ENCODE measurements around the gene NYAP1.
"Not testable (repeated sequence)": the region's sequence is repeated elsewhere in the genome, so short reads cannot be mapped to it uniquely, and the experiment has no call there.

Gene NYAP1

DNA sequence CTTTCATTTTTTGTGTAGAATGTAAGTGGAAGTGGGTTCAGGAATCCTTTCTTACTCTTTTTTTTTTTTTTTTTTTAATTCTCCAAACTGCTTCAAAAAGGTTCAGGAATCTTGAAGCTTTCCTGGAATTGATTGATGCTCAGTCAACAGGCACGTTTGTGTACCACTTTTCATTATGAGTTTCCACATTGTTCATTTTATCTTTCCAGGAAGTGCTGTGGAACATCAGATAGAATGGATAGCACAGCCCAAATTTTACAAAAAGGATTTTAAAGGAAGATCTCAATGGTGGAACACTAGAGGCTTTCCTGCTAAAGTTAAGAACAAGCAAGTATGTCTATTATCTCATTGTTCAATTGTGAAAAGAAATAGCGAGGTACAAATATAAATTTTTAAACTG is 45.6 kb upstream of the NYAP1 start:
- H3K27ac ChIP-seq (ENCODE audit: poor library complexity, severe bottlenecking) = no peak overlapping the region
- H3K36me3 ChIP-seq (ENCODE audit: low read depth) = peaks cover 21% of the 10 kb centered on the region
- no peak overlapping the region for H3K4me3 ChIP-seq (ENCODE audit: severe bottlenecking)
- ATAC-seq (ENCODE audit: low read depth) (no peak), DNase-seq (ENCODE audit: low spot score) (no peak)
- H3K4me1 ChIP-seq (ENCODE audit: insufficient read depth, poor library complexity, severe bottlenecking) = peaks cover 3% of the 10 kb centered on the region
- H3K27me3 ChIP-seq (ENCODE audit: insufficient read depth, poor library complexity, severe bottlenecking) = no peaks in the 10 kb centered on the region
- H3K9me3 ChIP-seq (ENCODE audit: severe bottlenecking) = no peaks in the 10 kb centered on the region
- TF ChIP-seq, protein P1, sequence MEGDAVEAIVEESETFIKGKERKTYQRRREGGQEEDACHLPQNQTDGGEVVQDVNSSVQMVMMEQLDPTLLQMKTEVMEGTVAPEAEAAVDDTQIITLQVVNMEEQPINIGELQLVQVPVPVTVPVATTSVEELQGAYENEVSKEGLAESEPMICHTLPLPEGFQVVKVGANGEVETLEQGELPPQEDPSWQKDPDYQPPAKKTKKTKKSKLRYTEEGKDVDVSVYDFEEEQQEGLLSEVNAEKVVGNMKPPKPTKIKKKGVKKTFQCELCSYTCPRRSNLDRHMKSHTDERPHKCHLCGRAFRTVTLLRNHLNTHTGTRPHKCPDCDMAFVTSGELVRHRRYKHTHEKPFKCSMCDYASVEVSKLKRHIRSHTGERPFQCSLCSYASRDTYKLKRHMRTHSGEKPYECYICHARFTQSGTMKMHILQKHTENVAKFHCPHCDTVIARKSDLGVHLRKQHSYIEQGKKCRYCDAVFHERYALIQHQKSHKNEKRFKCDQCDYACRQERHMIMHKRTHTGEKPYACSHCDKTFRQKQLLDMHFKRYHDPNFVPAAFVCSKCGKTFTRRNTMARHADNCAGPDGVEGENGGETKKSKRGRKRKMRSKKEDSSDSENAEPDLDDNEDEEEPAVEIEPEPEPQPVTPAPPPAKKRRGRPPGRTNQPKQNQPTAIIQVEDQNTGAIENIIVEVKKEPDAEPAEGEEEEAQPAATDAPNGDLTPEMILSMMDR (IDR thresholded peaks at IDR 0.05; ENCODE audit: poor library complexity, severe bottlenecking) = no peak

- DNase-seq (ENCODE audit: low spot score); H3K27ac ChIP-seq (ENCODE audit: poor library complexity, severe bottlenecking); ATAC-seq (ENCODE audit: low read depth); H3K9me3 ChIP-seq (ENCODE audit: severe bottlenecking); H3K27me3 ChIP-seq (ENCODE audit: insufficient read depth, poor library complexity, severe bottlenecking); H3K4me1 ChIP-seq (ENCODE audit: insufficient read depth, poor library complexity, severe bottlenecking); H3K4me3 ChIP-seq (ENCODE audit: severe bottlenecking): not testable (repeated sequence)
- peaks cover 16% of the 10 kb centered on the region for H3K36me3 ChIP-seq (ENCODE audit: low read depth)
Measured at GRCh38 chr7:100438731-100439130, 45.0 kb upstream of the NYAP1 start.

GRCh38 chr7:100439244-100439643 is 44.5 kb upstream of the NYAP1 start:
- H3K27ac ChIP-seq (ENCODE audit: poor library complexity, severe bottlenecking); ATAC-seq (ENCODE audit: low read depth); H3K4me3 ChIP-seq (ENCODE audit: severe bottlenecking); H3K4me1 ChIP-seq (ENCODE audit: insufficient read depth, poor library complexity, severe bottlenecking); H3K27me3 ChIP-seq (ENCODE audit: insufficient read depth, poor library complexity, severe bottlenecking); DNase-seq (ENCODE audit: low spot score); H3K9me3 ChIP-seq (ENCODE audit: severe bottlenecking): not testable (repeated sequence)
- peaks cover 11% of the 10 kb centered on the region for H3K36me3 ChIP-seq (ENCODE audit: low read depth)

- H3K9me3 ChIP-seq (ENCODE audit: severe bottlenecking) = no peaks in the 10 kb centered on the region
Measured at GRCh38 chr7:100441641-100442535, 41.8 kb upstream of the NYAP1 start.

GRCh38 chr7:100443096-100443840 is 40.5 kb upstream of the NYAP1 start:
- DNase-seq (ENCODE audit: low spot score) (no peak), ATAC-seq (ENCODE audit: low read depth) (no peak)
- no peaks in the 10 kb centered on the region for H3K36me3 ChIP-seq (ENCODE audit: low read depth)
- TF ChIP-seq, protein P1 (IDR thresholded peaks at IDR 0.05; ENCODE audit: poor library complexity, severe bottlenecking) = no peak
- H3K9me3 ChIP-seq (ENCODE audit: severe bottlenecking) = no peaks in the 10 kb centered on the region
- H3K27me3 ChIP-seq (ENCODE audit: insufficient read depth, poor library complexity, severe bottlenecking) = no peaks in the 10 kb centered on the region
- no peak overlapping the region for H3K4me3 ChIP-seq (ENCODE audit: severe bottlenecking)
- peaks cover 4% of the 10 kb centered on the region for H3K4me1 ChIP-seq (ENCODE audit: insufficient read depth, poor library complexity, severe bottlenecking)
- H3K27ac ChIP-seq (ENCODE audit: poor library complexity, severe bottlenecking) = no peak overlapping the region

More at GRCh38 chr7:100441641-100442535, 41.8 kb upstream of the NYAP1 start:
- TF ChIP-seq, protein P1 (IDR thresholded peaks at IDR 0.05; ENCODE audit: poor library complexity, severe bottlenecking) = no peak
- Histone ChIP-seq H3K27ac (ENCODE audit: poor library complexity, severe bottlenecking) (no peak overlapping the region), H3K27me3 (ENCODE audit: insufficient read depth, poor library complexity, severe bottlenecking) (no peaks in the 10 kb centered on the region), H3K36me3 (ENCODE audit: low read depth) (no peaks in the 10 kb centered on the region), H3K4me3 (ENCODE audit: severe bottlenecking) (no peak overlapping the region), H3K4me1 (ENCODE audit: insufficient read depth, poor library complexity, severe bottlenecking) (peaks cover 4% of the 10 kb centered on the region)
- DNase-seq (ENCODE audit: low spot score) (no peak), ATAC-seq (ENCODE audit: low read depth) (no peak)
